ENCODE measurements around the gene SMYD1. TPM values are rescaled to one million over a fixed set of nuclear protein-coding genes. Genes with fewer than 3 reads are reported as not detected.
A peak's percentile ranks its signal among the peaks of the same experiment; 100 is the strongest.
"Not testable (repeated sequence)": the region's sequence is repeated elsewhere in the genome, so short reads cannot be mapped to it uniquely, and the experiment has no call there.

The SMYD1 gene
- polyA plus RNA-seq, 3 donors: not detected

DNA sequence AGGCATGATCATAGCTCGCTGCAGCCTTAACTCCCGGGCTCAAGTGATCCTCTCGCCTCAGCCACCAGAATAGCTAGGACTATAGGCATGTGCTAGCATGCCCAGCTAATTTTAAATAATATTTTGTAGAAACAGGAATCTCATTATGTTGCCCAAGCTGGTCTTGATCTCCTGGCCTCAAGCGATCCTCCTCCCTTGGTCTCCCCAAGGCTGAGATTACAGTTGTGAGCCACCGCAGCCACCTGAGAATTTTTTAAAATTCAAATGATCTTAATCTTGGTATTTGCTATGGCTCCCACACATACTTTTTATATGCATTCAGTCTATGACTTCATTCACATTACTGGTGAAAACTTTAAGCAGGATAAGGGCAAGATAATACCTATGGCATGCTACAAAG lies 25.1 kb upstream of the SMYD1 start:
- H2AFZ ChIP-seq (ENCODE audit: insufficient read depth, low read depth, low read length, poor library complexity, severe bottlenecking): no peak overlapping the region
- DNase-seq: no peak
- 100% methylated on average over 1 of the region's 5 CpGs for WGBS (ENCODE audit: insufficient coverage)
- peaks cover 62% of the 10 kb centered on the region for H4K20me1 ChIP-seq (ENCODE audit: insufficient read depth, low read length)
- TF ChIP-seq, protein P1, sequence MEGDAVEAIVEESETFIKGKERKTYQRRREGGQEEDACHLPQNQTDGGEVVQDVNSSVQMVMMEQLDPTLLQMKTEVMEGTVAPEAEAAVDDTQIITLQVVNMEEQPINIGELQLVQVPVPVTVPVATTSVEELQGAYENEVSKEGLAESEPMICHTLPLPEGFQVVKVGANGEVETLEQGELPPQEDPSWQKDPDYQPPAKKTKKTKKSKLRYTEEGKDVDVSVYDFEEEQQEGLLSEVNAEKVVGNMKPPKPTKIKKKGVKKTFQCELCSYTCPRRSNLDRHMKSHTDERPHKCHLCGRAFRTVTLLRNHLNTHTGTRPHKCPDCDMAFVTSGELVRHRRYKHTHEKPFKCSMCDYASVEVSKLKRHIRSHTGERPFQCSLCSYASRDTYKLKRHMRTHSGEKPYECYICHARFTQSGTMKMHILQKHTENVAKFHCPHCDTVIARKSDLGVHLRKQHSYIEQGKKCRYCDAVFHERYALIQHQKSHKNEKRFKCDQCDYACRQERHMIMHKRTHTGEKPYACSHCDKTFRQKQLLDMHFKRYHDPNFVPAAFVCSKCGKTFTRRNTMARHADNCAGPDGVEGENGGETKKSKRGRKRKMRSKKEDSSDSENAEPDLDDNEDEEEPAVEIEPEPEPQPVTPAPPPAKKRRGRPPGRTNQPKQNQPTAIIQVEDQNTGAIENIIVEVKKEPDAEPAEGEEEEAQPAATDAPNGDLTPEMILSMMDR (IDR thresholded peaks at IDR 0.05): no peak
- Mint-ChIP-seq H3K27ac (peak overlapping the region in 2 of 7 donors; percentile 24 to 91), H3K4me1 (peaks cover 13% of the 10 kb centered on the region), H3K27me3 (ENCODE audit: low read depth in 3 of 3) (no peaks in the 10 kb centered on the region), H3K36me3 (peaks cover 12 to 25% of the 10 kb centered on the region in 2 donors), H3K4me3 (no peak overlapping the region), H3K9me3 (no peaks in the 10 kb centered on the region)
- H3K79me2 ChIP-seq (ENCODE audit: insufficient read depth, low read length): peaks cover 57% of the 10 kb centered on the region
- peaks cover 8 to 12% of the 10 kb centered on the region in 2 donors for H3K36me3 ChIP-seq (replicated peaks in 1 of 2; ENCODE audit: control insufficient read depth in 1 of 2, insufficient read depth in 2 of 2, low read length in 2 of 2)
- no peaks in the 10 kb centered on the region for H3K9me3 ChIP-seq (replicated peaks in 1 of 2; ENCODE audit: control insufficient read depth in 1 of 2, insufficient read depth in 1 of 2, low read length in 2 of 2)
- H3K9ac ChIP-seq (ENCODE audit: insufficient read depth, low read length, poor library complexity, severe bottlenecking): no peak overlapping the region
- H3K27ac ChIP-seq (ENCODE audit: low read depth in 1 of 2, low read length in 2 of 2): peak overlapping the region in 1 of 2 donors; percentile 16
- H3K4me3 ChIP-seq (replicated peaks in 1 of 3; ENCODE audit: low read depth in 2 of 3, low read length in 3 of 3): no peak overlapping the region
- no peak overlapping the region for H3K4me2 ChIP-seq (replicated peaks; ENCODE audit: extremely low read depth, low read length, poor library complexity, severe bottlenecking)
- H3K27me3 ChIP-seq (ENCODE audit: control insufficient read depth in 2 of 2, insufficient read depth in 2 of 2, low read length in 2 of 2): no peaks in the 10 kb centered on the region
- H3K4me1 ChIP-seq (ENCODE audit: control insufficient read depth in 1 of 2, insufficient read depth in 2 of 2, low read length in 2 of 2): no peaks in the 10 kb centered on the region
- intact Hi-C loops (cut with micrococcal nuclease): no loop called here

DNA sequence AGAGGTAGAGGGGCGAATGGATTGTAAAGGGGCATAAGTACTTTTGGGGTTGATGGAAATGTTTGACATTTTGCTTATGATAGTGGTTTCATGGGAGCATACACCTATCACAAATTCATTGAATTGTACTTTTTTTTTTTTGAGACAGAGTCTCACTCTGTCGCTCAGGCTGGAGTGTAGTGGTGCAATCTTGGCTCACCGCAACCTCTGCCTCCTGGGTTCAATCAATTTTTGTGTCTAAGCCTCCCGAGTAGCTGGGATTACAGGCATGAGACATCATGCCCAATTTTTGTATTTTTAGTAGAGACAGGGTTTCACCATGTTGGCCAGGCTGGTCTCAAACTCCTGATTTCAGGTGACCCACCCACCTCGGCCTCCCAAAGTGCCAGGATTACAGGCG lies 22.1 kb upstream of the SMYD1 start:
- intact Hi-C loops (cut with micrococcal nuclease); H3K4me3 ChIP-seq (replicated peaks in 1 of 3; ENCODE audit: low read depth in 2 of 3, low read length in 3 of 3); H3K27ac ChIP-seq (ENCODE audit: low read depth in 1 of 2, low read length in 2 of 2); H3K27me3 Mint-ChIP-seq (ENCODE audit: low read depth in 3 of 3); H2AFZ ChIP-seq (ENCODE audit: insufficient read depth, low read depth, low read length, poor library complexity, severe bottlenecking); H3K4me3 Mint-ChIP-seq; H3K27me3 ChIP-seq (ENCODE audit: control insufficient read depth in 2 of 2, insufficient read depth in 2 of 2, low read length in 2 of 2); DNase-seq; H3K9me3 Mint-ChIP-seq; H3K4me2 ChIP-seq (replicated peaks; ENCODE audit: extremely low read depth, low read length, poor library complexity, severe bottlenecking); H3K9me3 ChIP-seq (replicated peaks in 1 of 2; ENCODE audit: control insufficient read depth in 1 of 2, insufficient read depth in 1 of 2, low read length in 2 of 2); H3K27ac Mint-ChIP-seq; H3K4me1 ChIP-seq (ENCODE audit: control insufficient read depth in 1 of 2, insufficient read depth in 2 of 2, low read length in 2 of 2); H3K9ac ChIP-seq (ENCODE audit: insufficient read depth, low read length, poor library complexity, severe bottlenecking): not testable (repeated sequence)
- Mint-ChIP-seq H3K36me3 (peaks cover 17 to 25% of the 10 kb centered on the region in 2 donors), H3K4me1 (peaks cover 10% of the 10 kb centered on the region)
- WGBS (ENCODE audit: insufficient coverage): 100% methylated on average over 1 of the region's 6 CpGs
- H3K79me2 ChIP-seq (ENCODE audit: insufficient read depth, low read length): peaks cover 67% of the 10 kb centered on the region
- H3K36me3 ChIP-seq (replicated peaks in 1 of 2; ENCODE audit: control insufficient read depth in 1 of 2, insufficient read depth in 2 of 2, low read length in 2 of 2): peaks cover 8 to 12% of the 10 kb centered on the region in 2 donors
- peaks cover 74% of the 10 kb centered on the region for H4K20me1 ChIP-seq (ENCODE audit: insufficient read depth, low read length)

Measured in CD14-positive monocyte (primary cell).